Keratinocyte (primary cell): Measurements from ENCODE around the gene CDKL4. TPM values are rescaled to one million over a fixed set of nuclear protein-coding genes. Genes with fewer than 3 reads are reported as not detected.
A peak's percentile ranks its signal among the peaks of the same experiment; 100 is the strongest.

ENCODE experiments used
- DNase-seq: peaks from one replicate; pipeline ENCODE4 v3.0.0-alpha.2; 2011; ENCODE audit warnings: low read depth, missing footprints, low spot score
- FAIRE-seq: peaks from 2 replicates; lab custom pipeline; 2011; peaks lifted over from hg19 to GRCh38; lab: Jason Lieb, UNC
- H2AFZ ChIP-seq: 2 replicates; pipeline ENCODE4 v1.6.0; 2012; ENCODE audit warnings: low read length, control low read depth, inconsistent platforms; ENCODE audit not compliant: control insufficient read depth
- H3K27ac ChIP-seq: 2 replicates; pipeline ENCODE4 v1.5.1; 2011; ENCODE audit warnings: low read length; ENCODE audit not compliant: control insufficient read depth, insufficient read depth
- H3K27me3 ChIP-seq: 3 replicates; pipeline ENCODE4 v1.6.0; 2011; ENCODE audit warnings: low read length; ENCODE audit not compliant: control insufficient read depth, insufficient read depth; ENCODE audit errors: extremely low read depth
- H3K36me3 ChIP-seq, 2 experiments: 2 replicates in 1 of 2; 3 replicates in 1 of 2; pipeline ENCODE4 v1.5.1; 2011; ENCODE audit warnings: low read length in 2 of 2, mild to moderate bottlenecking in 1 of 2; ENCODE audit not compliant: control insufficient read depth in 2 of 2, insufficient read depth in 2 of 2; ENCODE audit errors: extremely low read depth in 1 of 2
- H3K4me1 ChIP-seq: 3 replicates; pipeline ENCODE4 v1.5.1; 2011; ENCODE audit warnings: low read length; ENCODE audit not compliant: control insufficient read depth, insufficient read depth; ENCODE audit errors: extremely low read depth
- H3K4me2 ChIP-seq: 3 replicates; pipeline ENCODE4 v1.6.0; 2011; ENCODE audit warnings: low read depth, low read length; ENCODE audit not compliant: control insufficient read depth, insufficient read depth; ENCODE audit errors: extremely low read depth
- H3K4me3 ChIP-seq, 3 experiments: fragments of 200-600 bp in 1 of 3; sonication (generic) in 1 of 3; 2 replicates in 2 of 3; 3 replicates in 1 of 3; pipeline ENCODE4 v1.5.1; 2011 to 2016; ENCODE audit warnings: low read length in 3 of 3, mild to moderate bottlenecking in 3 of 3, control low read depth in 2 of 3, inconsistent platforms in 1 of 3, low read depth in 1 of 3, mixed read lengths in 1 of 3, mixed run types in 1 of 3, moderate library complexity in 1 of 3; ENCODE audit not compliant: control insufficient read depth in 2 of 3, insufficient read depth in 2 of 3; ENCODE audit errors: extremely low read depth in 1 of 3
- H3K79me2 ChIP-seq: 2 replicates; pipeline ENCODE4 v1.6.0; 2012; ENCODE audit warnings: low read length; ENCODE audit not compliant: control insufficient read depth, insufficient read depth
- H3K9ac ChIP-seq: 3 replicates; pipeline ENCODE4 v1.6.0; 2011; ENCODE audit warnings: low read length; ENCODE audit not compliant: control insufficient read depth, insufficient read depth; ENCODE audit errors: extremely low read depth
- H3K9me1 ChIP-seq: 3 replicates; pipeline ENCODE4 v1.6.0; 2011; ENCODE audit warnings: low read length; ENCODE audit not compliant: control insufficient read depth, insufficient read depth; ENCODE audit errors: extremely low read depth
- H3K9me3 ChIP-seq: 2 replicates; pipeline ENCODE4 v1.5.1; 2012; ENCODE audit warnings: low read depth, low read length; ENCODE audit not compliant: control insufficient read depth
- H4K20me1 ChIP-seq: 3 replicates; pipeline ENCODE4 v1.6.0; 2011; ENCODE audit warnings: low read length; ENCODE audit not compliant: control insufficient read depth, insufficient read depth; ENCODE audit errors: extremely low read depth
- CTCF ChIP-seq, 3 experiments: IDR thresholded peaks in 1 of 3; conservative IDR thresholded peaks in 1 of 3; optimal IDR thresholded peaks in 1 of 3; 2 replicates in 2 of 3; 3 replicates in 1 of 3; pipeline versions ENCODE3 to v1.5.1; 2011; ENCODE audit warnings: low read length in 3 of 3, mild to moderate bottlenecking in 3 of 3, moderate library complexity in 2 of 3, control low read depth in 1 of 3, inconsistent platforms in 1 of 3; ENCODE audit not compliant: insufficient read depth in 2 of 3; ENCODE audit errors: extremely low read depth in 1 of 3
- EZH2 ChIP-seq: IDR thresholded peaks from one replicate; pipeline ENCODE4 v1.6.1; 2012; ENCODE audit warnings: inconsistent platforms, mild to moderate bottlenecking, low read length, moderate library complexity
- dilution Hi-C: fragments of 300-500 bp; cut with MboI; formaldehyde crosslinking; loops from one replicate; pipeline ENCODE4 v1.7.0; 2020; ENCODE audit warnings: low sequenced_read_pairs; ENCODE audit not compliant: extremely low pct_ligation_motif_present
- polyA plus RNA-seq, 5 experiments: library from polyadenylated mRNA; depleted of rRNA in 3 of 5; stranded (reverse) in 3 of 5; stranded (forward) in 1 of 5; unstranded in 1 of 5; fragments of >200 nt; gene quantifications; 1 replicate in 1 of 5; 2 replicates in 3 of 5; 3 replicates in 1 of 5; pipeline versions ENCODE4 v1.2.1 to v1.2.3, GENCODE V29; 2011 to 2012; ENCODE audit warnings: missing spikeins in 2 of 5, low read depth in 1 of 5, low replicate concordance in 1 of 5

The CDKL4 gene
- polyA plus RNA-seq, 1 donor (not counting 4 experiments of a cell fraction or from before 2014, with no cell fraction given): not detected

GRCh38 chr2:39266139-39266805 is 22.5 kb upstream of the CDKL4 start:
- dilution Hi-C loops: no loop called here
- no peak overlapping the region for H3K9ac ChIP-seq
- no peak overlapping the region for H3K4me3 ChIP-seq
- H3K9me1 ChIP-seq: no peaks in the 10 kb centered on the region
- H2AFZ ChIP-seq: no peak overlapping the region
- DNase-seq: no peak
- H3K4me1 ChIP-seq: no peaks in the 10 kb centered on the region
- H3K27ac ChIP-seq: no peak overlapping the region
- H3K36me3 ChIP-seq: no peaks in the 10 kb centered on the region
- peak; percentile 13 for FAIRE-seq
- no peak for TF ChIP-seq CTCF (optimal IDR thresholded peaks at IDR 0.05 in 1 of 3, IDR thresholded peaks at IDR 0.05 in 1 of 3, conservative IDR thresholded peaks at IDR 0.05 in 1 of 3; ENCODE audit: extremely low read depth in 1 of 3, insufficient read depth in 2 of 3, low read length in 3 of 3)
- no peak for TF ChIP-seq EZH2
- H3K9me3 ChIP-seq: no peaks in the 10 kb centered on the region
- no peaks in the 10 kb centered on the region for H4K20me1 ChIP-seq
- H3K79me2 ChIP-seq: no peaks in the 10 kb centered on the region
- no peak overlapping the region for H3K4me2 ChIP-seq
- H3K27me3 ChIP-seq: no peaks in the 10 kb centered on the region

- no peaks in the 10 kb centered on the region for H3K79me2 ChIP-seq
- no peaks in the 10 kb centered on the region for H3K4me1 ChIP-seq
- FAIRE-seq (no peak), DNase-seq (no peak)
- dilution Hi-C loops: no loop called here
- H3K4me3 ChIP-seq: no peak overlapping the region
- no peak overlapping the region for H2AFZ ChIP-seq
- TF ChIP-seq CTCF (optimal IDR thresholded peaks at IDR 0.05 in 1 of 3, IDR thresholded peaks at IDR 0.05 in 1 of 3, conservative IDR thresholded peaks at IDR 0.05 in 1 of 3; ENCODE audit: extremely low read depth in 1 of 3, insufficient read depth in 2 of 3, low read length in 3 of 3) (no peak), EZH2 (no peak)
- H3K4me2 ChIP-seq: no peak overlapping the region
- no peaks in the 10 kb centered on the region for H3K36me3 ChIP-seq
- H3K27ac ChIP-seq: no peak overlapping the region
- no peaks in the 10 kb centered on the region for H3K9me1 ChIP-seq
- H4K20me1 ChIP-seq: no peaks in the 10 kb centered on the region
- no peak overlapping the region for H3K9ac ChIP-seq
- no peaks in the 10 kb centered on the region for H3K9me3 ChIP-seq
- no peaks in the 10 kb centered on the region for H3K27me3 ChIP-seq
These were observed 21.5 kb upstream of the CDKL4 start for GRCh38 chr2:39265315-39265714.
